Fibroblast of mammary gland (primary cell): ENCODE data around the gene KIFC1.
"Not testable (repeated sequence)": the region's sequence is repeated elsewhere in the genome, so short reads cannot be mapped to it uniquely, and the experiment has no call there.

Experiments used
- DNase-seq: peaks from one replicate; pipeline ENCODE4 v3.0.0-alpha.2; 2010; ENCODE audit warnings: low read depth
- H3K4me3 ChIP-seq: 2 replicates; pipeline ENCODE4 v1.5.1; 2011; ENCODE audit warnings: low read depth, mild to moderate bottlenecking, low read length, moderate library complexity; ENCODE audit not compliant: control insufficient read depth
- CTCF ChIP-seq: conservative IDR thresholded peaks from 2 replicates; pipeline ENCODE4 v1.5.1; 2011; ENCODE audit warnings: low read depth, low read length, inconsistent platforms; ENCODE audit not compliant: control insufficient read depth, insufficient read depth

The KIFC1 gene

GRCh38 chr6:33391278-33391921, at the start of gene KIFC1:
Gene KIFC1, plus strand, starts transcription at chr6:33391823. Its CDS starts 163 bp downstream, at chr6:33391986.
- DNase-seq = peak; percentile 100
- peak within 1 kb of the TSS; percentile 92 for H3K4me3 ChIP-seq
- TF ChIP-seq CTCF = peak; percentile 90

GRCh38 chr6:33343606-33343952, 48.0 kb upstream of the KIFC1 start:
- not testable (repeated sequence) for DNase-seq, H3K4me3 ChIP-seq

GRCh38 chr6:33343953-33344611, 47.5 kb upstream of the KIFC1 start:
- no peak overlapping the region for H3K4me3 ChIP-seq
- DNase-seq = no peak

GRCh38 chr6:33344701-33345697, 46.6 kb upstream of the KIFC1 start:
- peak; percentile 51 for TF ChIP-seq CTCF
- H3K4me3 ChIP-seq = no peak overlapping the region
- peak; percentile 75 for DNase-seq

More at GRCh38 chr6:33343953-33344611, 47.5 kb upstream of the KIFC1 start:
- TF ChIP-seq CTCF = no peak

GRCh38 chr6:33346972-33347371, 44.7 kb upstream of the KIFC1 start:
- H3K4me3 ChIP-seq = not testable (repeated sequence)
- peak; percentile 60 for DNase-seq

GRCh38 chr6:33347816-33348215, 43.8 kb upstream of the KIFC1 start:
- no peak for TF ChIP-seq CTCF
- DNase-seq = no peak
- no peak overlapping the region for H3K4me3 ChIP-seq

- DNase-seq = not testable (repeated sequence)
Measured at GRCh38 chr6:33355860-33356259, 35.8 kb upstream of the KIFC1 start.

GRCh38 chr6:33356295-33356694, 35.3 kb upstream of the KIFC1 start:
- H3K4me3 ChIP-seq = no peak overlapping the region
- no peak for TF ChIP-seq CTCF
- no peak for DNase-seq

More at GRCh38 chr6:33355860-33356259, 35.8 kb upstream of the KIFC1 start:
- H3K4me3 ChIP-seq = not testable (repeated sequence)

GRCh38 chr6:33357160-33357871, 34.3 kb upstream of the KIFC1 start:
- DNase-seq, H3K4me3 ChIP-seq: not testable (repeated sequence)
